HG02840 (cell line): Measurements from ENCODE around the gene FAM153A.
"Not testable (repeated sequence)": the region's sequence is repeated elsewhere in the genome, so short reads cannot be mapped to it uniquely, and the experiment has no call there.

ENCODE experiments used
- ATAC-seq: cut with Tn5 transposase; IDR thresholded peaks from one replicate; pipeline ENCODE4 v1.9.1; 2021; ENCODE audit warnings: mild to moderate bottlenecking, moderate library complexity, moderate number of reproducible peaks; ENCODE audit not compliant: unreplicated experiment, low FRiP score

The FAM153A gene

DNA sequence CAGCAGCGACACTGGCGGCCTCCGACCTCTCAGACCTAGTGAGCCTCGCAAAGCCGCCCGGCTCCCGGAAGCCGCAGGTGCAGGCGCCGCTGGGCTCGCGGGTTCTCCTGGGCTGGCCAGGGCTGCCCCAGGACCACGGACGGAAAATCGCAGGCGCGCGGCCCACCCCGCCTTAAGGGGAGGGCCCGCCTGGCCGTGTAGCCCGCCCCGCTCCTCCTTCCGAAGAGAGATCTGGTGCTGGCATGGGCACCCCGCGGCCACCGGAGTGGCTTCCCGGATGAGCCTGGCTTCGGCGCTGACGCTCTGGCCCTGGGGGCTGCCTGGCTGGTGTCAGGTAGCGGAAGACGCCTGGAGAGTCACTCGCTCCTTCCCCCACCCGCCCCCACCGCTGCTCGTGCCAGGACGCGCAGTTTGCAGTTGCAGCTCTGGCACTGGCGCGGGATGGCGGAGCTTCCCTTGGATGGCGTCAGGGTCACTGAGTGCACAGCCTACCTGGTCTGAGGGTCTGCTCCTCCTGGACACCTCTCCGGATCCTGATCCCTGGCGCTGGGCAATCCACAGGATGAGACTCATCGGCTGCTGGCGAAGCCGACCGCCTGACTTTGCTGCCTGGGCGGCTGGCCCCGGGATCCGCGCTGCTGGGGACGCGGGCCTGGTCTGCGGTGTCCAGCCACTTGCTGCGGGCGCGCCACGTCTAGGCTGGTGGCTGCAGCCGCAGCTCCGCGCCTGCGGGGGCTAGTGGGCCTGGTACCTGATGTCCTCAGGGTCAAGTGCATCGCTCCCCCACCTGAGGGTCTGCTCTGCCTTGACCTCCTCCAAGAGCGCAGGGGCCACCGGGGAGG is at the start of gene FAM153A:
Gene FAM153A (minus strand): TSS at position 108 of the 842 bp plus-strand sequence.
- ATAC-seq, result not testable (repeated sequence)

DNA sequence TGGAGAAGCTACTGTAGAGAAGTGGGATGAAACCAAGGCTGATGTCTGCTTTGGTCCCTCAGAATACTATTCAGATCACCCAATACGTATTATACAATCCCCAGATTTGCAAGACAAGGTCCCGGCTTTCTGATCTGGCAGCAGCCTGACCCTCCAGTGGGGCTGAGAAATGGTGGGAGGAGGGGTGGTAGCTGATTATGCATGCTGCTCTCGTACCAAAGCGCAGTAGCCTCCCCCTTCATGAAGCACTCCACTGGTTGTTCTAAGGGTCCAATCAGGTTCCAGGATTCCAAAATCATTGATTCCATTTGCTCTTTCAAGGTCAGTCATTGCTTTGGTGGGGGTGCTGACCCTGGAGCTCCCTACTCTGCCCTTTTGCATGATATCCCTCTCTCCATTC is 49.6 kb upstream of the FAM153A start:
- ATAC-seq, result not testable (repeated sequence)

DNA sequence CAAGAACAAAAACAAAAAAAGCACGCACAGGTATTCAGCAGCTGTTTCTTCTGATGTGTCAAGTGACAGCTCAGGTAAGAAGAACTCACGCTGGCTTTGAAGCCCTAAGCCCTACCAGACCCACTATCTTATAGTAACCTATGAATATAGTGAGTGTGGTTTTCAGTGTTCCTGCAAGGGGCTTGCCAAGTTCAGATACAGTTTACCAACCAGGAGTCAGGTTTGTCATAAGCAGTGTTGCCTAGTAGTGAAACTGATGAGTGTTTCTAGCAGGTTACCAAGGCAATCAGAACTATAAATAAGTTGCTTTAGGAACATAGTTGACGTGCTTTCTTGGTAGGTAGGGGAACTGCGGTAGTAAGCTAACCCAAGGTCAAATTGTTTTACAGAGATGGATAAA is 43.4 kb upstream of the FAM153A start:
- ATAC-seq, result not testable (repeated sequence)

DNA sequence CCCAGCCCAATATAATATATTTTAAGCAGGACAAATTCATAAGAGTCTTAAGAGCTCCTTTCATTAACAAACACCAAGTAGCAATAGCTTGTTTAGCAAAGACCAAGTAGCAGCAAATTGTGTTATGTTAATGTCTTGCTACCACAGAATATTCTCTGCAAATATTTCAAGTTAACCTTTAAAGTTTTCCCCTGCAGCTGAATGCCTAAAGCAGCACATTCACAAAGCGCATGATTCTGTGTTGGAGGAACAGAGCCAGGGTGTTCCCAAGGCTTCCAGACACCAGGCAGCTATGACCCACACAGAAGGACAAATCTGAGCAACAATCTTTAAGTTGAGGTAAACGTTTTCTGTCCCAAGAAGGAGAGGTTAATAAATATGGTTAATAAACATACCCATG is 42.1 kb upstream of the FAM153A start:
- ATAC-seq, result not testable (repeated sequence)

DNA sequence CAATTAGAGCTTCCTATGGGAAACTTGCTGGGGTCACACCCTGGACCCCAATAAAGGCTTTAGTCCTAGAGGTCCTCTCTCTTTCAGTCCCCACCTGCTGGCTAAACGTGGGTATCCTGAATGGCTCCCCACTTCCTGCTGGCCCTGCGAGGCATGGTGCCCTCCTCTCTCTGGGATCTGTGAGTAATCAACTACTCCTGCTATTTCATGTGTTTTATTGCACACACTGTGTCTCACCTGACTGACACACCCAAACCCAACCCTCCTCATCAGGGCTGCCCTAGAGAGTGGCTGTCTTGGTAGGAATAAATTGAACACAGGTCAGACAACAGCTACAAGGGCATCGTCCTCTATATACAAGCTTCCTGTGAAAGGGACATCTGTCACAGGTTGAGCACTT is 39.8 kb upstream of the FAM153A start:
- ATAC-seq, result not testable (repeated sequence)

DNA sequence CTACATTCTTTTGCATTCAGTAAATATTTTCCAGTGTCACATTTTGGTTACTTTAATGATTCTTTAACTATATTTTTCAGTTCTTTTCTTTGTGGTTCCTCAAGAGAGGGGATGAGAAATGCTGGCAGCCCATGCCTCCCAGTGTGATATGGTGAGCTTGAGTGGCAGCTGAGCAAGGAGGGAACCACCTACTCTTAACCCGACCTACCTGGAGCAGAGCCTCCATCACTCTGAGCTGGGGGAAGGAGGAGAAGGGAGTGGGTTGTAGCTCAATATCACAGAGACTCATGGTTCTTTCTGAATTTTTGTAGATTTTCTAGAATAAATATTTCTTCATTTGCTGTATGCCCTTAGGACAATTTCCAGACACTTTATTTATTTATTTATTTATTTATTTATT is 37.0 kb upstream of the FAM153A start:
- not testable (repeated sequence) for ATAC-seq

DNA sequence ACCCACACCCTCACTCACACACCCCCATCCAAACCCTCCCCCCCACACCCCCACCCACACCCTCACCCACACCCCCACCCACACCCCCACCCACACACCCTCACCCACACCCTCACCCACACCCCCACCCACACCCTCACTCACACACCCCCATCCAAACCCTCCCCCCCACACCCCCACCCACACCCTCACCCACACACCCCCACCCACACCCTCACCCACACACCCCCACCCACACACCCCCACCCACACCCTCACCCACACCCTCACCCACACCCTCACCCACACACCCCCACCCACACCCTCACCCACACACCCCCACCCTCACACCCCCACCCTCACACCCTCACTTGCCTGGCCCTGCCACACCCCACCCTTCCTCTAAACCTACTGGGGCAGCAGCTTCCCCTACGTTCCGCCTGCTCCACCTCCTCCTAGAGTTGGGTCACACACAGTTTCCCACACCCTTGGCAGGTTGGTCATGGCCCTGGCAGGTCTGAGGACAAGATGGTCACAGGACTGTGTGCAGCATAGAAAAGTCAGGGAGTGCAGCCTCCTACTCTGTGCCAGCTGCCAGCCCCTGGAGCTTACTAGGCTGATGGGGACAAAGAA is 30.2 kb upstream of the FAM153A start:
- not testable (repeated sequence) for ATAC-seq

DNA sequence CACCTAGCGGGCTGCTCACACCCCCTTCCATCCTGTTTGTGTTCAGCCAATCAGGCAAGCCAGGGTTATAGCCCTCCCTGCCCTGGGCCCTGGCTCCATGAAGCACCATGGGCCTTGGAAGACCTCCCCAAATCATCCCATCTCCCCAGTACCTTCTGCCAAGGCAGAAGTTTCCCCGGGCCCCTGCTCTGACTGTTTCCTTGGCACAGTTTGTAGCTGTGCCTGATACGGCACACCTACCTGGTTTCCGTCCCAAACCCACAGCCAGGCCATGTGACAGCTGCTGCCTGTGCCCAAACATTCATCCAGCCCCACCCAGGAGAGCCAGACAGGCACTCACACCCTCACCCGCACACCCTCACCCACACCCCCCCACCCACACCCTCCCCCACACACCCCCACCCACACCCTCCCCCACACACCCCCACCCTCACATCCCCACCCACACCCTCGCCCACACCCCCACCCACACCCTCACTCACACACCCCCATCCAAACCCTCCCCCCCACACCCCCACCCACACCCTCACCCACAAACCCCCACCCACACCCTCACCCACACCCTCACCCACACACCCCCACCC is 29.6 kb upstream of the FAM153A start:
- not testable (repeated sequence) for ATAC-seq

DNA sequence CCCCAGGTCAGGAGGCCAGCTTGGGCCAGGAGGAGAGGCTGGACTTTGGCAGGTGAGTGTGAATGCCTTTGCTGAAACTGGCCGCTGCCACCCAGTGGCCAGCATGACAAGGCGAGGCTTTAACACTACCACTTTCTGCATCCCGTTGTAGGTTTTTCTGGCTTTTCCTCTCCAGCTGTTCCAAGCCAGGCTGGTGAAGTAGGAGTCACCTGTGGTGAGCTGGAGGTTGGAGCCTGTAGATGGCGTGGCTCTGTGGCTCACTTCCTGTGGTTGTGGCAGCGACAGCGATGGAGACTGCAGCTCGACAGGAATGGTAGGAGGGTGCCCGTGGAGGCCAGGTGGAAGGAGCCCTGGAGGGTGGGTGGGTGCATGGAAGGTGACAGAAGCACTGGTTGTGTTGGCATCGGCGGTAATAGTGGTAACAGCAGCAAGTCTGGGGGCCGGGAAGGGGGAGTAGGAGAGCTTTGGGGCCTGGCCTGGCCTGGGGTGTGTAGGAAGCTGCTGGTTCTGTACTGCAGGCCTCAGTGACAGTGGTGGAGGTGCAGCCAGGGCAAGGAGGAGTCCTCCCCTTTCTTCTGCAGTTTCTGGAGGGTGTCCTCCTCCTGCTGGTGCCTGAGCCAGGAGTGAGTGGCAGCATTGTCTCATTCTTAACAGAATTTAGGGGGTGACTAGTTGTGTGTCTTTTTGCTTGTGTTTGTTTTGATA is 26.7 kb upstream of the FAM153A start:
- not testable (repeated sequence) for ATAC-seq

DNA sequence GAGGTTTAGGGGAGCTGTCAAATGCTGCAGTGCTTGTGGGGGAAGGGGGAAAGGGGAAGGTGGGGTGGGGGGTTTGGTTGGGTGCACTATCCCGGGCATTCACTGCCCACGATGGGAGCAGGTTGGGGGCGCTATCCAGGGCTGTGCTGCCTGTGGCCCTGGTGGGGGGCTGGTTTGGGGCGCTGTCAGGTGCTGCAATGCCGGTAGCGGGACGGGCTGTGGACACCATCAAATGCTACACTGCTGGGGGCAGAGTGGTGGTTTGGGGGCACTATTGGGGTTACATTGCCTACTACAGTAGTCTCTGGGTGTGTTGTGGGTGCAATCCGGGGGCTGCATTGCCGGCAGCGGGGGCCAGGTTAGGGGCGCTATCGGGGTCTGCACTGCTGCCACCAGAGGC is 25.7 kb upstream of the FAM153A start:
- not testable (repeated sequence) for ATAC-seq

DNA sequence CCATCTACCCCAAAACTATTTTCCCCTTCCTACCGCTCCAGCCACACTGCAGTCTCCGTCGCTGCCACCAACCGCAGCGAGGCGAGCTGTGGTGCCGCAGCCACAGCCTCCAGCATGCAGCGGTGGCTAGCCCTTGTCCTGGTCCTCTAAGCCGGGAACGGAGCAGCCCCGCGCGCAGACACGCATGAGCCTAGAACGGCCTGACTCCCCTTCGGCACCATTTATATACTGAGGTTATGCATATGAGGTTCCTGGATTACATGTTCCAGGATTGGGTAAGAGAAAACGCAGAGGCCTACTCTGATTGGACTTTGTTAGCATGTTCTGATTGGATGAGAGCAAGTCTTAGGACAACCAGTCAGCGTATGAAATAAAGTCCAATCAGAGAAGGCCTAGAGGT is 24.6 kb upstream of the FAM153A start:
- ATAC-seq, result not testable (repeated sequence)

DNA sequence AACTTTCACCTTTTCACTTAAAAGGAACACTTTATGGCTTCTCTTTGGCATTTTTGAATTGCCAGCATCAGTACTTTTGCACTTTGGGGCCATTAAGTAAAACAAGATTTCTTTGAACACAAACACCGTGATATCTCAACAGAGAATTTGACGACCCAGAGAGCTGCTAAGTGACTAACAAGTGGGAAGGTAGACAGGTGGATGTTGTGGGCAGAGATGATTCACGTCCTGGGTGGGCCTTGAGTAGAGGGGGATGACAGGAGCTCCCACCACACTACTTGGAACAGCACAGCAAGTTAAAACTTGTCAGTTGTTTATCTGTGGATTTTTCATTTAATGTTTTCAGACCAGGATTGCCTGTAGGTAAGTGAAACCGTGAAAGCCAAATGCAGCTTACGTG is 18.7 kb upstream of the FAM153A start:
- ATAC-seq, result not testable (repeated sequence)

DNA sequence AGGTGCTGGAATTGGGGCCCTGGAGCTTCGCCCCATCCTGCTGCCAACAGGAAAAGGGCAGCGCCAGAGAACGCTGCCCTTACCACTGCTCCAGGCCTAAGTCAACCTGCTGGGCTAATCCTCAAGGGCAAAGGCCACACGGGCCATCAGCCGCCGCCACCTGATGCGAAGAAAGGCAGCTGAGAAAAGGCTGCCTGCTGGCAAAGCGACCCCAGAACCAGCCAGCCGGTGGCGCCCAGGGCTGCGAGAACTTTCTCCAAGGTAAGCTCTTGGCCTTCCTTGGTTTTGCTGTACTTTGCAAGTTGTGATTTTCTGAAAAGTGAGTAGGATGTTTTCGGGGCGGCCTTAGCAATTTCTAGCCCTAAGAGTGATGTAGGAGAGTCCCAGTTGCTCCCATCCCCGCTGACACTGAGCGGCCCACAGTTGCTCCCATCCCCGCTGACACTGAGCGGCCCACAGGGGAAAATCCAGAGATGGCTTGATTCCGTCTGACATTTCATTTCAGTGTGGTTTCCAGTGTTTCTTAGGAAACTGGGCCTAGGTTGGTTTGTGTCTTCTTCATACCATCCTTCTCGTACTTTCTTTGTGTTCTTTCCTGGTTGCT is 15.6 kb upstream of the FAM153A start:
- ATAC-seq, result not testable (repeated sequence)

DNA sequence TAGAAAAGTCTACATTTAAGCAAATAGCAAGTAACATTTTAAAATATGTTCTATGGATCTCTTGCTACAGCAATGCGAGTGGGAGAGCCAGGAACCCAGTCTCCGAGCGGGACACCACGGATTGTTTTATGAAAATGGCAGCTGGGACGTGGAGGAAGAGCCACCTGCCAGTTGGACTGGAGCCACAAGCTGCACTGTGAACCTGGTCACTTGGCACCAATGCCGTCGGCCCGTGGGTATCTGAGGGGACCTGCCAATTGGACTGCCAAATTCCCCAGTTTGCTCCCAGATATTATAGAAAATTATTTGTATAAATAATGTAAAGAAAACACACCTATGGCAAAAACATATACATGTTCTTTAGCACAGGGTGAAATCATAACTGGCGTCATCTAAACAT is 10.6 kb upstream of the FAM153A start:
- ATAC-seq, result not testable (repeated sequence)

DNA sequence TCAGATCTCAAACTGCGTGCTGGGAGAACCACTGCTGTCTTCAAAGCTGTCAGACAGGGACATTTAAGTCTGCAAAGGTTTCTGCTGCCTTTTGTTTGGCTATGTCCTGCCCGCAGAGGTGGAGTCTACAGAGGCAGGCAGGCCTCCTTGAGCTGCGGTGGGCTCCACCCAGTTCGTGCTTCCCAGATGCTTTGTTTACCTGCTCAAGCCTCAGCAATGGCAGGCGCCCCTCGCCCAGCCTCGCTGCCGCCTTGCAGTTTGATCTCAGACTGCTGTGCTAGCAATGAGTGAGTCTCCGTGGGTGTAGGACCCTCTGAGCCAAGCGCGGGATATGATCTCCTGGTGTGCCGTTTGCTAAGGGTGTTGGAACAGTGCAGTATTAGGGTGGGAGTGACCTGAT is 8.9 kb upstream of the FAM153A start:
- not testable (repeated sequence) for ATAC-seq

DNA sequence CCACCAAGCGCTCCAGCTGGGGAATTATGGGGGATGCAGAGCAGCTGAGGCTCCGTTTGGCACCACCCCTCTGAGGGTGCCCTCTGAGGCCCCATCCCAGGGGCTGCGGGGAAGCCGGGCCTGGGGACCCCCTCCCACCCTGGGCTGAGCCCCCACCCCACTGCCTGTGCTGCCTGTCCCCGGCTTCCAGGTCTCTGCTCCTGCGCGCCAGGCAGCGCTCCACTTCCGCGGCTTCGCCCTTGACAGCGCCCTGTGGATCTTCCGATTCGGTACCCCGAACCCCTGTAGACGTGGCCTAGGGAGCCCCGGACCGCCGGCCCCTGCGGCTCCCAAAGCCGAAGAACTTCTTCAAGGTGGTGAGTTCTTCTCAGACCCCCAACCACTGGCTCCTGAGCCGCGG is 530 bp downstream of the FAM153A start:
- not testable (repeated sequence) for ATAC-seq

DNA sequence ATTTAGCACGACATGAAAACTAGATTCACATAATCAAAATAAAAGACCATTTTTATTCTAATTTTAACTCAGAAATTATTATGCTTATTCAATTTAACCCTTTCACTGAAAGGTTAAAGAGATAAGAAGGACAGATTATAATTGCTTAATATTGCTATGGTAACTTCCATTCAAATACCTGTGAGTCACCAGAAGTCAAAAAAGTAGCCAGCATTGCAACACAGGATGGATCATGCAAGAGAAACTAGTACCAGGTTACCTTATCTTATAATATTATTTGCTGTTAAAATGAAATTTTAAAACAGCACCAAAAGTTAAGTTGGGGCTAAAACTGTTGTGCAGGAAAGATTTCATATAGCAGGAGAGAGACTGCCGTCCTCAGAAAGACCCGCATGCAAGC is 11.5 kb downstream of the FAM153A start:
- ATAC-seq, result not testable (repeated sequence)

DNA sequence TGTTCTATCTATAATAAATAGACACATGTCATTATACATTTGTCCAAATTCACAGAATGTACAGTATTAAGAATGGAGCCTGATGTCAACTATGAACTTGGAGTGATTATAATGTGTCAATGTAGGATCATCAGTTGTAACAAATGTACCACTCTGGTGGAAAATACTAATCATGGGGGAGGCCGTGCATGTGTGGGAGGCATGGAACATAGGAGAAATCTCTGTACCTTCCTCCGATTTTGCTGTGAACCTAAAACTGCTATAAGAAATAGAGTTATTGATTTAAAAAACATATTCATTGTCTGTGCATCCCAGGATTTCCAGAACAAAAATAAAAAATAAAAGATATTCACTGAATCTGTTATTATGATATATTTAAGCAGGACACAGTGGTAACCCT is 12.1 kb downstream of the FAM153A start:
- not testable (repeated sequence) for ATAC-seq

DNA sequence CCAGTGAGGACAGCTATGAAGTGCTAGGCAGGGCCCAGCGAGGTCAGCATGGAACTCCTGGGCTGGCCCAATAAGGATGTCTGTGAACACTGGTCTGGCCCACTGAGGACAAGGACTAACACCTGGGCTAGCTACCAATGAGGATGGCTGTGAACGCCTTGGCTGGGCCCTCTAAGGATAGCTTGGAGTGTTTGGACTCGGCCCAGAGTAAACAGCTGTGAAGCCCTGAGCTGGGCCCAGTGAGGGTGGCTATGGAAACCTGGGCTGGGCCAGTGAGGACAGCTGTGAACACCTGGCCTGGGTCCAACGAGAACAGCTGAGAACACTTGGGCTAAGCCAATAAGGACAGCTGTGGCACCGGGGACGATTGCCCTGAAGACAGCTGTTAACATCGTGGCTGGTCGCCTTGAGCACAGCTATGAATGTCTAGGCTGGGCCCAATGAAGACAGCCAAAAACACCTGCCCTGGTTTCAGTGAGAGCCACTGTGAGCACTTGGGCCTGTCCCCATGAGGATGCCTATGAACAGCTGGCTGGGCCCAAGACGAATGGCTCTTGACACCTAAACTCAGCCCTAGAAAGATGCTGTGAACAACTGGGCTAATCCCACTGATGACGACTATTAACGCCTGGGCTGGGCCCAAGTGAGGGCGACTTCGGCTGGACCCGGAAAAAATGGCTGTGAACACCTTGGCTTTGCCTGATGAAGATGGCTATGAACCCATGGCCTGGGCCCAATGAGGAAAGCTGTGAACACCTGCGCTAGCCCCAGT is 18.8 kb downstream of the FAM153A start:
- ATAC-seq, result not testable (repeated sequence)

DNA sequence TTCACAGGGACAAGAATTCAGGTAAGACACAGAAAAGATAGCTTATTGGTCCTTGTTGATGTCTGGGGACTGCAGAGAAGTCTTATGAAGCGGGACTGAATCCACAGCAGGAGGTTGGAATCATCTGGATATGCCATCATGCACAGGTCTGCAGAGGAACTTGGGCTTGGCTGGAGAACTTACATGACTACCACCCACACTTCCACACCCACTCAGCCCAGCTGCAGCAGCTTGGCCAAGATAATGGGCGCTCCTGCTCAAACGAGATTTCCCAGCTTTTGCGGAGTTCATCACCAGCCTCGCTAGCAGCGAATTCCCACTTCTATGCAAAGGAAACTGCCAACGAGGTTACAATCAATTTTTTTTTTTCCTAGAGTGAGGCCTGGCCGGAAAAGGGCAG is 21.7 kb downstream of the FAM153A start:
- ATAC-seq, result not testable (repeated sequence)
